Brain microvascular endothelial cell (primary cell): ENCODE data around the gene PLA2G15.

Experiments used
- DNase-seq: peaks from one replicate; pipeline ENCODE4 v3.0.0-alpha.2; 2020
- H3K27ac ChIP-seq: fragments of 250-450 bp; sonication (Bioruptor Pico); 2 replicates; pipeline ENCODE4 v1.5.1; 2020; ENCODE audit warnings: mild to moderate bottlenecking, moderate library complexity
- H3K27me3 ChIP-seq: fragments of 250-450 bp; sonication (Bioruptor Pico); replicated peaks from 2 replicates; pipeline ENCODE4 v1.5.1; 2020; ENCODE audit warnings: mild to moderate bottlenecking
- H3K36me3 ChIP-seq: fragments of 250-450 bp; sonication (Bioruptor Pico); replicated peaks from 2 replicates; pipeline ENCODE4 v1.5.1; 2020; ENCODE audit warnings: mild to moderate bottlenecking
- H3K4me3 ChIP-seq: 2 replicates; pipeline ENCODE4 v1.5.1; 2011; ENCODE audit warnings: low read depth, mild to moderate bottlenecking, control low read depth, low read length, moderate library complexity
- CTCF ChIP-seq: IDR thresholded peaks from 2 replicates; pipeline ENCODE4 v1.5.1; 2011; ENCODE audit warnings: low read depth, mild to moderate bottlenecking, moderate library complexity, low read length, control low read depth, inconsistent platforms; ENCODE audit errors: missing control alignments
- in situ Hi-C: cut with HindIII; loops from 2 replicates; pipeline ENCODE4 v1.10.0; 2017; ENCODE audit warnings: low sequenced_read_pairs, low pct_ligation_motif_present

The PLA2G15 gene

GRCh38 chr16:68226116-68226515 is 19.1 kb upstream of the PLA2G15 start:
- no peaks in the 10 kb centered on the region for H3K36me3 ChIP-seq
- no peak overlapping the region for H3K4me3 ChIP-seq
- in situ Hi-C loops = no loop called here
- H3K27me3 ChIP-seq = no peaks in the 10 kb centered on the region
- no peak for DNase-seq
- H3K27ac ChIP-seq = no peak overlapping the region
- TF ChIP-seq CTCF = no peak

- no peaks in the 10 kb centered on the region for H3K36me3 ChIP-seq
- no peak overlapping the region for H3K4me3 ChIP-seq
- H3K27me3 ChIP-seq = no peaks in the 10 kb centered on the region
- TF ChIP-seq CTCF = no peak
- H3K27ac ChIP-seq = no peak overlapping the region
- DNase-seq = no peak
- in situ Hi-C loops = no loop called here
These were observed 17.9 kb upstream of the PLA2G15 start for GRCh38 chr16:68227183-68227793.

GRCh38 chr16:68227850-68228553 is 17.2 kb upstream of the PLA2G15 start:
- Histone ChIP-seq H3K27me3 (no peaks in the 10 kb centered on the region), H3K36me3 (no peaks in the 10 kb centered on the region), H3K4me3 (no peak overlapping the region), H3K27ac (no peak overlapping the region)
- no peak for TF ChIP-seq CTCF
- in situ Hi-C loops = no loop called here
- DNase-seq = no peak

GRCh38 chr16:68228652-68229051 is 16.5 kb upstream of the PLA2G15 start:
- Histone ChIP-seq H3K27me3 (no peaks in the 10 kb centered on the region), H3K27ac (no peak overlapping the region), H3K36me3 (no peaks in the 10 kb centered on the region), H3K4me3 (no peak overlapping the region)
- in situ Hi-C loops = no loop called here
- TF ChIP-seq CTCF = no peak
- DNase-seq = no peak

- DNase-seq = peak; percentile 35
- no peak overlapping the region for H3K4me3 ChIP-seq
- no peak overlapping the region for H3K27ac ChIP-seq
- in situ Hi-C loops = no loop called here
- peak; percentile 91 for TF ChIP-seq CTCF
- no peaks in the 10 kb centered on the region for H3K36me3 ChIP-seq
- H3K27me3 ChIP-seq = no peaks in the 10 kb centered on the region
These were observed 15.6 kb upstream of the PLA2G15 start for GRCh38 chr16:68229431-68230175.
